ENCODE results near the gene AGMO. TPM values are rescaled to one million over a fixed set of nuclear protein-coding genes. Genes with fewer than 3 reads are reported as not detected.

Gene AGMO
- total and polyA plus RNA-seq, 2 donors from 2014 or later = 1.4 to 4.5 TPM

DNA sequence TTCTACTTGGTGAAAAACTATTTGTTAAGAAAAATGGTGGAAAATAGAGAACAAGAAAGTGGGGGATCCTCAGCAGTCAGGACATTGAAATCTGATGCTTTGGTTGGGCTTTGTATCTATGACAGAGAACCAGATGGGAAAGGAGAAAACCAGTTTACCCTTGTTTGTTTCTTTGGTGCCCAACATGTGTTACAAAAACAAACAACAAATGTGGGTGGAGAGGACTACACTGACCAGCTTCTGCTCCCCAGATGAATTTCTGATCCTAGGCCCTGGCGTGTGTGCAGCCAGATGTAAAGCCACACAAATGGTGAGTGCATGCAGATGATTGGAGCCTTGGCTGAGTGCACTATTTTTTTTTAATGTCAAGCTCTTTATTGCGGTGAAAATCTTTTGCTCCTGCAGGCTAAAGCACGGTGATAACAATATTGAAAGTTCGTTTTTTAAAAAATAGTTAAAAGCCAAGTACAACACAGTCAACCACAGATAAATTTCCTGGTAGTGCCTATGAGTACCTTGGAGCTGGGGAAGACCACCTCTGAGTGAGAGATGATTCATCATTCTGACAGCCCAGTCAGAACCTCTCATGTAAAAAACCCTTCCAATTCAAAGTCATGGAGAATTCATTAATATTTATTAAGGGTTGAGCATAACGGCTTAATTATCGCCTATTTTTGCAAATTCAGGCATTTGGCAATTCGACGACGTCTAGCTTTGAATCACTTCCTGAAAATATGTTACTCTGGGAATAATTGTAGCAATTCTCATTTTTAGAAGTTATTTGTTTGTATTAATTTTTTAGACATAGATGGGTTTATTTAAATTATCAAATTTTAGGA lies 163.7 kb downstream of the AGMO start:
- DNase-seq (no peak), FAIRE-seq (no peak)
- H3K27ac ChIP-seq (ENCODE audit: low read depth in 2 of 2, low read length in 2 of 2) = no peak overlapping the region
- H3K4me1 ChIP-seq (ENCODE audit: control insufficient read depth in 2 of 3, insufficient read depth in 2 of 3, low read depth in 1 of 3, low read length in 3 of 3) = no peaks in the 10 kb centered on the region
- H3K9ac ChIP-seq (ENCODE audit: low read length in 3 of 3) = no peak overlapping the region
- H3K27me3 ChIP-seq (ENCODE audit: control insufficient read depth, insufficient read depth, low read length) = no peaks in the 10 kb centered on the region
- no peak overlapping the region for H3K4me3 ChIP-seq (ENCODE audit: low read length in 3 of 3)
- intact Hi-C loops (cut with DNase I) = no loop called here
- no peaks in the 10 kb centered on the region for H3K36me3 ChIP-seq (ENCODE audit: control insufficient read depth in 2 of 3, insufficient read depth in 3 of 3, low read length in 3 of 3)
- H3K9me3 ChIP-seq (ENCODE audit: control insufficient read depth in 2 of 3, insufficient read depth in 1 of 3, low read length in 3 of 3) = no peaks in the 10 kb centered on the region
- TF ChIP-seq, protein P1, sequence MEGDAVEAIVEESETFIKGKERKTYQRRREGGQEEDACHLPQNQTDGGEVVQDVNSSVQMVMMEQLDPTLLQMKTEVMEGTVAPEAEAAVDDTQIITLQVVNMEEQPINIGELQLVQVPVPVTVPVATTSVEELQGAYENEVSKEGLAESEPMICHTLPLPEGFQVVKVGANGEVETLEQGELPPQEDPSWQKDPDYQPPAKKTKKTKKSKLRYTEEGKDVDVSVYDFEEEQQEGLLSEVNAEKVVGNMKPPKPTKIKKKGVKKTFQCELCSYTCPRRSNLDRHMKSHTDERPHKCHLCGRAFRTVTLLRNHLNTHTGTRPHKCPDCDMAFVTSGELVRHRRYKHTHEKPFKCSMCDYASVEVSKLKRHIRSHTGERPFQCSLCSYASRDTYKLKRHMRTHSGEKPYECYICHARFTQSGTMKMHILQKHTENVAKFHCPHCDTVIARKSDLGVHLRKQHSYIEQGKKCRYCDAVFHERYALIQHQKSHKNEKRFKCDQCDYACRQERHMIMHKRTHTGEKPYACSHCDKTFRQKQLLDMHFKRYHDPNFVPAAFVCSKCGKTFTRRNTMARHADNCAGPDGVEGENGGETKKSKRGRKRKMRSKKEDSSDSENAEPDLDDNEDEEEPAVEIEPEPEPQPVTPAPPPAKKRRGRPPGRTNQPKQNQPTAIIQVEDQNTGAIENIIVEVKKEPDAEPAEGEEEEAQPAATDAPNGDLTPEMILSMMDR (IDR thresholded peaks at IDR 0.05; ENCODE audit: borderline replicate concordance, extremely low read depth, insufficient read depth) = no peak

DNA sequence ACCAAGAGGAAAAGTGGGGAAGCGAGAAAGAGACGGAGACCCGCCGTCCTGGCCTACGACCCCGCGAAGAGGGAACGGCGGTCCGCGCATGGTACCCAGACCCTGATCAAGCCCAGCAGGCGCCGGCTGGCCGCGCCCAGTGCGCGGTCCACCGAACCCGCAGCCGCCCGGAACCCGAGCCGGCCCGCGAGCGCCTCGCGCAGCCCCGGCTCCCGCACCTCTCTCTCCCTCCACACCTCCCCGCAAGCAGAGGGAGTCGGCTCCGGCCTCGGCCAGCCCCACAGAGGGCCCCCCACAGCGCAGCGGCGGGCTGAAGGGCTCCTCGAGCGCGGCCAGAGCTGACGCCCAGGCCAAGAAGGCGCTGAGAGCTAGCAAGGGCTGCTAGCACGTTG lies 164.7 kb downstream of the AGMO start:
- DNase-seq (no peak), FAIRE-seq (no peak)
- TF ChIP-seq, protein P1 (IDR thresholded peaks at IDR 0.05; ENCODE audit: borderline replicate concordance, extremely low read depth, insufficient read depth) = no peak
- H3K9me3 ChIP-seq (ENCODE audit: control insufficient read depth in 2 of 3, insufficient read depth in 1 of 3, low read length in 3 of 3) = no peaks in the 10 kb centered on the region
- H3K4me3 ChIP-seq (ENCODE audit: low read length in 3 of 3) = no peak overlapping the region
- H3K4me1 ChIP-seq (ENCODE audit: control insufficient read depth in 2 of 3, insufficient read depth in 2 of 3, low read depth in 1 of 3, low read length in 3 of 3) = no peaks in the 10 kb centered on the region
- H3K27ac ChIP-seq (ENCODE audit: low read depth in 2 of 2, low read length in 2 of 2) = no peak overlapping the region
- no peaks in the 10 kb centered on the region for H3K27me3 ChIP-seq (ENCODE audit: control insufficient read depth, insufficient read depth, low read length)
- no peak overlapping the region for H3K9ac ChIP-seq (ENCODE audit: low read length in 3 of 3)
- intact Hi-C loops (cut with DNase I) = no loop called here
- no peaks in the 10 kb centered on the region for H3K36me3 ChIP-seq (ENCODE audit: control insufficient read depth in 2 of 3, insufficient read depth in 3 of 3, low read length in 3 of 3)

DNA sequence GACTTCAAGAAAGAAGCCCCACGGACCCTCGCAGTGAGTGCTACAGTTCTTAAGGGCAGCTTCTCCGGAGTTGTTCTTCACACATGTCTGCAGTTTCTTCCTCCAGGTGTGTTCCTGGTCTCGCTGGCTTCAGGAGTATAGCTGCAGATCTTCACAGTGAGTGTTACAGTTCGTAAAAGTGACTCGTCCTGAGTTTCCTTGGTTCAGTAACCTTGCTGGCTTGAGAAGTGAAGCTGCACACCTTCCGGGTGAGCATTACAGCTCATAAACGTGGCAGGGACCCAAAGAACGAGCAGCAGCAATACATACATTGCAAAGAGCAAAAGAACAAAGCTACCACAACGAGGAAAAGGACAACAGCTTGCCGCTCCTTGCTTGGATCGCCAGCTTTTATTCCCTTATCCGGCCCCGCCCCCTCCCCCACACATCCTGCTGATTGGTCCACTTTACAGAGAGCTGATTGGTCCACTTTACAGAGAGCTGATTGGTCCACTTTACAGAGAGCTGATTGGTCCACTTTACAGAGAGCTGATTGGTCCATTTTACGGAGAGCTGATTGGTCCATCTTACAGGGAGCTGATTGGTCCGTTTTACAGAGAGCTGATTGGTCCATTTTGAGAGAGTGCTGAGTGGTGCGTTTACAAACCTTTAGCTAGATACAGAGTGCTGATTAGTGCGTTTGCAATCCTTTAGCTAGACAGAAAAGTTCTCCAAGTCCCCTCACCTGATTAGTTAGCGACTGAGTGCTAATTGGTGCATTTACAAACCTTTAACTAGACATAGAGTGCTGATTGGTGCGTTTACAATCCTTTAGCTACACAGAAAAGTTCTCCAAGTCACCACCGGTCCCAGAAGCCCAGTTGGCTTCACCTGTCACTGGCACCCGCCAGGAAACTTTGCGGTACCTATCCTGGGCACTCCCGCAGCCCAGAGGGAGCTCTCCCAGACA lies 165.3 kb downstream of the AGMO start:
- Histone ChIP-seq H3K4me1 (ENCODE audit: control insufficient read depth in 2 of 3, insufficient read depth in 2 of 3, low read depth in 1 of 3, low read length in 3 of 3) (no peaks in the 10 kb centered on the region), H3K36me3 (ENCODE audit: control insufficient read depth in 2 of 3, insufficient read depth in 3 of 3, low read length in 3 of 3) (no peaks in the 10 kb centered on the region), H3K4me3 (ENCODE audit: low read length in 3 of 3) (no peak overlapping the region), H3K27me3 (ENCODE audit: control insufficient read depth, insufficient read depth, low read length) (no peaks in the 10 kb centered on the region), H3K9me3 (ENCODE audit: control insufficient read depth in 2 of 3, insufficient read depth in 1 of 3, low read length in 3 of 3) (no peaks in the 10 kb centered on the region), H3K27ac (ENCODE audit: low read depth in 2 of 2, low read length in 2 of 2) (no peak overlapping the region), H3K9ac (ENCODE audit: low read length in 3 of 3) (no peak overlapping the region)
- DNase-seq = no peak
- intact Hi-C loops (cut with DNase I) = no loop called here
- no peak for FAIRE-seq
- TF ChIP-seq, protein P1 (IDR thresholded peaks at IDR 0.05; ENCODE audit: borderline replicate concordance, extremely low read depth, insufficient read depth) = no peak

All from kidney (tissue), 14 donors.